Psoas muscle (tissue), 8 donors: Measurements from ENCODE around the gene PBX1. TPM values are rescaled to one million over a fixed set of nuclear protein-coding genes. Genes with fewer than 3 reads are reported as not detected.

Experiments used
- ATAC-seq, 4 donors: fragments of 200-7000 bp; cut with Tn5 transposase; one replicate each; pipeline ENCODE4 v1.9.1; 2020; ENCODE audit warnings: moderate library complexity in 3 of 4, mild to moderate bottlenecking in 2 of 4
- DNase-seq, 2 donors: peaks; one replicate each; pipeline ENCODE4 v3.0.0-alpha.2; 2020
- H3K27ac ChIP-seq: fragments of 200-600 bp; one replicate; pipeline ENCODE4 v1.8.0; 2022
- H3K27me3 ChIP-seq, 3 donors: fragments of 200-600 bp in 1 of 3; one replicate each; pipeline versions ENCODE4 v1.6.1 to v1.8.0; 2013 to 2022; ENCODE audit warnings: low read length in 2 of 3, mild to moderate bottlenecking in 2 of 3, moderate library complexity in 1 of 3; ENCODE audit not compliant: insufficient read depth in 3 of 3
- H3K36me3 ChIP-seq, 2 donors: fragments of 200-600 bp in 1 of 2; one replicate each; pipeline versions ENCODE4 v1.6.1 to v1.8.0; 2013 to 2022; ENCODE audit warnings: low read depth in 1 of 2, mild to moderate bottlenecking in 1 of 2, moderate library complexity in 1 of 2; ENCODE audit not compliant: insufficient read depth in 1 of 2
- H3K4me1 ChIP-seq: fragments of 200-600 bp; one replicate; pipeline ENCODE4 v1.8.0; 2022
- H3K4me3 ChIP-seq: fragments of 200-600 bp; one replicate; pipeline ENCODE4 v1.8.0; 2022; ENCODE audit warnings: mild to moderate bottlenecking
- H3K9me3 ChIP-seq: fragments of 200-600 bp; one replicate; pipeline ENCODE4 v1.8.0; 2022
- WGBS, 3 donors: extraction: QIAGEN DNeasy Blood & Tissue Kit; methylation state at CpG; one replicate each; pipeline versions ENCODE4 v1.1.6 to v1.1.7; 2013; 5-methylcytosine and 5-hydroxymethylcytosine counted together
- intact Hi-C, 2 donors: fragments of 100-400 bp; cut with DNase I; formaldehyde crosslinking; loops; one replicate each; pipeline versions ENCODE4 v1.11.0 to v1.14.2; 2022
- polyA plus RNA-seq, 3 donors: library from polyadenylated mRNA; stranded (reverse); fragments of 200-250 nt; gene quantifications; one replicate each; pipeline ENCODE4 v1.2.3, GENCODE V29; 2013
- total RNA-seq, 4 donors: library from RNA; stranded (reverse); fragmentation: NEBNext Ultra II Directional in 2 of 4; extraction: Animal tissue kit (Norgen Biotek cat#: 25700) in 2 of 4; gene quantifications; one replicate each; pipeline versions ENCODE4 v1.2.1 to v1.2.4, GENCODE V29; 2021 to 2023
- TF ChIP-seq, protein P1 (sequence below): fragments of 200-600 bp; IDR thresholded peaks from one replicate; pipeline ENCODE4 v1.8.0; 2022; ENCODE audit warnings: antibody characterized with exemption
- donor health status: healthy with polysubstance abuse.
- donor health status: DM: no; HTN: no; CAD: no; lungs with moderate emphysema.
- donor health status: Bipolar disorder and iron deficiency.
- donor health status: healthy.
- donor health status: DM: yes; HTN: yes; CAD: no.
- donor health status: DM: no; HTN: no; CAD: no.
- donor health status: DM: no; HTN: no; CAD: no.
- donor health status: DM: yes; HTN: yes; CAD: no.

The PBX1 gene
- total and polyA plus RNA-seq, 7 donors = 10.6 to 69.9 (median 59.3) TPM

DNA sequence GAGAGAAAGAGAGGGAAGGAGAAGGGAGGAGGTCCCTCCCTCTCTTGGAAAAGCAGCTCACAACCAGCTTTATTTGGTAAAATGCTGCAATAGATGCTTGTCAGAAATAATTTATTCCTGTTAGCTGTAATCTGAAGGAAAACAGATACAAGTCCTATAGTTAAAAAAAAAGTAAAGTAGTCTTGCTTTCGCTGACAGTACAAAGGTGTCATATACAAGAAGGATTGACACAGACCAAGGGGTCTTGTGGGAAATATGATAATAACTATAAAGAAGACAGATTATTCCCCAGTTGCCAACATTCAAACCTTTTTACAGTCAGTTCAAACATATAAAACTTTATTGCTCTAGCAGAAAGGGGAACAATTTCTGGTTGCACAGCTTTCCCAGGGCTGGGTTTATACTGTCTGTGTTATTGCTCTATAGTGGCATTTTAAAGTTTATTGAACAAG is 145.0 kb downstream of the PBX1 start:
- DNase-seq (no peak), ATAC-seq (no peak)
- Histone ChIP-seq H3K4me3 (no peak overlapping the region), H3K4me1 (peaks cover 64% of the 10 kb centered on the region), H3K27me3 (no peaks in the 10 kb centered on the region), H3K36me3 (no peaks in the 10 kb centered on the region), H3K9me3 (no peaks in the 10 kb centered on the region), H3K27ac (peak overlapping the region; percentile 69)
- TF ChIP-seq, protein P1, sequence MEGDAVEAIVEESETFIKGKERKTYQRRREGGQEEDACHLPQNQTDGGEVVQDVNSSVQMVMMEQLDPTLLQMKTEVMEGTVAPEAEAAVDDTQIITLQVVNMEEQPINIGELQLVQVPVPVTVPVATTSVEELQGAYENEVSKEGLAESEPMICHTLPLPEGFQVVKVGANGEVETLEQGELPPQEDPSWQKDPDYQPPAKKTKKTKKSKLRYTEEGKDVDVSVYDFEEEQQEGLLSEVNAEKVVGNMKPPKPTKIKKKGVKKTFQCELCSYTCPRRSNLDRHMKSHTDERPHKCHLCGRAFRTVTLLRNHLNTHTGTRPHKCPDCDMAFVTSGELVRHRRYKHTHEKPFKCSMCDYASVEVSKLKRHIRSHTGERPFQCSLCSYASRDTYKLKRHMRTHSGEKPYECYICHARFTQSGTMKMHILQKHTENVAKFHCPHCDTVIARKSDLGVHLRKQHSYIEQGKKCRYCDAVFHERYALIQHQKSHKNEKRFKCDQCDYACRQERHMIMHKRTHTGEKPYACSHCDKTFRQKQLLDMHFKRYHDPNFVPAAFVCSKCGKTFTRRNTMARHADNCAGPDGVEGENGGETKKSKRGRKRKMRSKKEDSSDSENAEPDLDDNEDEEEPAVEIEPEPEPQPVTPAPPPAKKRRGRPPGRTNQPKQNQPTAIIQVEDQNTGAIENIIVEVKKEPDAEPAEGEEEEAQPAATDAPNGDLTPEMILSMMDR = no peak
- intact Hi-C loops = no loop called here
- 86 to 97% (median 92%) methylated on average over 1 of the region's 1 CpG for WGBS, 3 donors

DNA sequence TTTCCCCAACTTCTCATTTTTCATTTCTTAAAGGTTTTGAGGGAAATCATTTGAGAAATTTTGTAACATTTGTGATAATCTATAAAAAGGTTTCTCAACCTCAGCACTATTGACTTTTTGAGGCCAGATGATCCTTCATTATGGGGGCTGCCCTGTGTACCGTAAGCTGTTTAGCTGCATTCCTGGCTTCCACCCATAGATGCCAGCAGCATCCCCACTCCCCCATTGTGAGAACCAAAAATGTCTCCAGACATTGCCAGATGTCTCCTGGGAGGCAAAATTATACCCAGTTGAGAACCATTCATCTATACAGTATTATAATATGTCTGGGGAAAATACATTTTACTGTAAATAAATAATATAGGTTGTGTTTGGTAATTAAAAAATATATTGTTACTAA is 146.0 kb downstream of the PBX1 start:
- intact Hi-C loops = loop anchor here (5.0 kb wide), 4 partner anchors 47 to 82 kb away; no protein-coding TSS in a partner anchor
- Histone ChIP-seq H3K9me3 (no peaks in the 10 kb centered on the region), H3K36me3 (no peaks in the 10 kb centered on the region), H3K27me3 (no peaks in the 10 kb centered on the region), H3K27ac (no peak overlapping the region), H3K4me3 (no peak overlapping the region), H3K4me1 (peaks cover 64% of the 10 kb centered on the region)
- no peak for ATAC-seq
- WGBS, 3 donors = 48 to 82% (median 63%) methylated on average over 1 of the region's 1 CpG
- DNase-seq = no peak
- TF ChIP-seq, protein P1 = no peak

DNA sequence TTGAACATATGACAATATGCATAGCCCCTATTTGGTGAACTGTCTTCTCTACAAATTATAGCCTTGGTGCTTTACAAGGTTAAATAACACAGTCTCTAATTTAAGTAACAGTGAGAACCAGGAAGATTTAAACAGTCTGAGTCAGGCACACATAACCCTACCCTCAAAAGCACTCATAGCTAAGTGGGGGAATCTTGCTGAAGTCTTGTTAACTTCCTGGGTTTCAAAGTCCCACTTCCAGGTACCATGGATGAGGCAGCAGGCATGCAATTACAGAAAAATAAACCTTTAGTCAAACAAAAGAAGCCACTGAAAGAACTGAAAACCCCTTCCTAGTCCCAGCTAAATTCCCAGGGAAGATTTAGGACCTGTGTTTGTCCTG is 147.6 kb downstream of the PBX1 start:
- H3K9me3 ChIP-seq = no peaks in the 10 kb centered on the region
- TF ChIP-seq, protein P1 = no peak
- H3K36me3 ChIP-seq = no peaks in the 10 kb centered on the region
- H3K4me1 ChIP-seq = peaks cover 53% of the 10 kb centered on the region
- intact Hi-C loops = loop anchor here (5.0 kb wide), 4 partner anchors 46 to 81 kb away; no protein-coding TSS in a partner anchor
- ATAC-seq (peak in 1 of 4 donors; percentile 38), DNase-seq (no peak)
- H3K4me3 ChIP-seq = no peak overlapping the region
- peak overlapping the region; percentile 88 for H3K27ac ChIP-seq
- no peaks in the 10 kb centered on the region for H3K27me3 ChIP-seq

DNA sequence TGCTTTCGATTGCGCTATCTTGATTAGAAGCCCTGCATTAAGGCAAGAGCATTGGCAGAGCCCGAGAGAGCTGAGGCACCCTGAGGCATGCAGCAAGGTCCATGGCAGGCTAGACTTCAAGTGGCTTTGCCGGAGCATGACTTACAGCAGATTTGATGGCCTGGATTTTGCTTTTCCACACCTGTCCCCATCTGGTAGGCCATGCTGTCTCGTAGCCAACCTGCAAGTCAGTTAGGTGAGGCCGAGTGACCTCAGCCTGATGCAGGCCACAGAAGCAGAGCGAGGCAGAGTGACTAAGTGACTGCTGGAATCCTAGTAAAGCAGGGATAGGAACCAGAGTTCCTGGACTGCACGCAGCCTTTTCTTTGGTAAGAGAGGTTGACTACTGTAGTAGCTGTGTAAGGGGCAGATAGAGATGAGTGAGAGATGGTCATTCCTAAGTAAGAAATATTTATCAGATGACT is 148.9 kb downstream of the PBX1 start:
- no peaks in the 10 kb centered on the region for H3K27me3 ChIP-seq
- peak overlapping the region; percentile 88 for H3K27ac ChIP-seq
- no peaks in the 10 kb centered on the region for H3K36me3 ChIP-seq
- peak overlapping the region; percentile 15 for H3K4me3 ChIP-seq
- 25 to 45% (median 41%) methylated on average over 8 of the region's 8 CpGs for WGBS, 3 donors
- peak; percentile 85 to 95 (median 92) for ATAC-seq
- DNase-seq = peak; percentile 68 to 81
- H3K4me1 ChIP-seq = peaks cover 51% of the 10 kb centered on the region
- intact Hi-C loops = loop anchor here (5.0 kb wide), 4 partner anchors 44 to 79 kb away; no protein-coding TSS in a partner anchor
- TF ChIP-seq, protein P1 = no peak
- H3K9me3 ChIP-seq = no peaks in the 10 kb centered on the region

DNA sequence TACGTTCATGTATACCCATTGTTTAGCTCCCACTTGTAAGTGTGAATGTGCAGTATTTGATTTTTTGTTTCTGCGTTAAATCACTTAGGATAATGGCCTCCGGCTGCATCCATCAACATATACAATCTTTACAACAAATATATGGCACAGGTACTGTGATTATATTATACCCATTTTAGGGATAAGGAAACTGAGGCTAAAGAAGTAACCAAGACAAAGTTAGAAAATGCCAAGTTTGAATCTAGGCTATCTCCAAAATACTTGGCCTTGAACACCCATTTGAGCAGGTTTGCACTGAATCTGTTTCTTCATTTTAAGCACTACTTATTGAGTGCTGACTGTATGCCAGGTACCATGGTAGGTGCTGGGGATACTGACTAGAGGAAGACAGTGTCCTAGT is 149.6 kb downstream of the PBX1 start:
- Histone ChIP-seq H3K9me3 (no peaks in the 10 kb centered on the region), H3K27me3 (no peaks in the 10 kb centered on the region), H3K4me3 (no peak overlapping the region), H3K36me3 (no peaks in the 10 kb centered on the region), H3K4me1 (peaks cover 55% of the 10 kb centered on the region), H3K27ac (no peak overlapping the region)
- TF ChIP-seq, protein P1 = no peak
- ATAC-seq (no peak), DNase-seq (no peak)
- intact Hi-C loops = loop anchor here (5.0 kb wide), 4 partner anchors 44 to 79 kb away; no protein-coding TSS in a partner anchor
- WGBS, 3 donors = 95 to 96% (median 96%) methylated on average over 3 of the region's 3 CpGs
